Hematopoietic multipotent progenitor cell treated with erythropoietin and hydrocortisone succinate and interleukin-3 and kit ligand, for 15 days (in vitro differentiated cells): Measurements from ENCODE around the gene PLXNA2.

ENCODE experiments used
- DNase-seq: peaks from one replicate; pipeline ENCODE4 v3.0.0-alpha.2; 2015; ENCODE audit warnings: low spot score

Gene PLXNA2

DNA sequence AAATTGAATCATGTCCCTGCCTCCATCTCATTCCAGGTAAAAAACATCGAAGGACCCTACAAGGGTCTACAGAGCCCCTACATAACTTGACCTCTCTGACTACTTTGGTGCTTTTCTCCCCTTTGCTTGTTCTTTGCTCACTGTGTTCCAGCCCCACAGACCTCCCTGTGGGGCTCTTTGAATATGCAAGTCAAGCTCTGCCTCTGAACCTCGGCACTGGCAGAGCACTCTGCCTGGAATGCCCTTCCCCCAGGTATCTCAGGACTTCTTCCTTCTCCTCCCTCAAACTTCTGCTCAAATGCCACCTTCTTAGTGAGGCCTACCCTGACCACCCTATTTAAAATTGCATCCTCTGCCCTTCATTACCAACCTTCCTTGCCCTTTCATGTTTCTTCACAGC, 245.5 kb downstream of the PLXNA2 start:
- DNase-seq, result no peak

- peak; percentile 75 for DNase-seq
Observed at GRCh38 chr1:207997486-207998268, 246.5 kb downstream of the PLXNA2 start.

- no peak for DNase-seq
Observed at GRCh38 chr1:207996636-207997035, 247.5 kb downstream of the PLXNA2 start.

GRCh38 chr1:207995576-207995975, 248.6 kb downstream of the PLXNA2 start:
- DNase-seq, result no peak

GRCh38 chr1:207993477-207994445, 250.4 kb downstream of the PLXNA2 start:
- no peak for DNase-seq

DNA sequence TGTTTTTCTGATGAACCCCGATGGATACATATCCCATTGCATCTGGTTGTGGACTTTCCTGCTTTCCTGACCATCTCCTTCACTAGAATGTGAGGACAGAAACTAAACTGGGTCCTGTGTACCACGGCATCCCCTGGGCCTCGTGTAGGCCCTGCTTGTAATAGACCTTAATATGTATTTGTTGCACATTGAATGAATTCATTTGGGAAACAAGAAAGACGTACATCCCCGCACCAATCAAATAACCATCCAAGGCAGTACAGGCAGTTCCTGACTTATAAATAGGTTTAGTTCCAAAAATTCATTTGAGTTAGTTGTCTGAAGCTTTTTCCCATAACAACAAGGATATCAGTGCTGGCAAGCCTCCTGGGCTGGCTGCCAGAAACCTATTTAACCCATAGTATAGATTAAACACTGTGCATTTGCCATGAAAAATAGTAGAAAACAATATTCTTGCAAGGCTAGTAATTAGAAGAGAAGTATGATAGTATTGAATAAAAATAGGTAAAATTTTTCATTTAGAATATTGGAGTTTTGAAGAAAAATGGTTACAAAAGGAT, 251.4 kb downstream of the PLXNA2 start:
- DNase-seq, result no peak

DNA sequence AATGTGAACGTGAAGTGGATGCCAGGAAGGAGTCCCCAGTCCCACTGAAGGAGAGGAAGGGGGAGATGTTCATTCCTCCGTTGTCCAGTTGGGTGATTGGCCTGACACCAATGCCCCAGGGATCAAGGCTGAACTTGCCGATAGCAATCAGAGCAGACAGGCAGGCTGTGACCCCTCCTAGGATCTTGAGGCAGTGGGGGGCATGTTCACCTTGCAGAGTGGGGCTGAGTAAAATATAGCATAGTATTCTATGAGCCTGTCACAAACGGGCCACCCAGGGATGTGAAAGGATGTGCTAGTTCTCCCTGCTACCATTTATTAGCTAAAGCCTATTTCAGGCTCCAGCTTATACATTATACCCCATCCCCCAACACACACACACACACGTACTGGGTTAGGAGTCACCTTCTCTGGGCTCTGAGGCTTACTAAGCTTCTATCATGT, 252.6 kb downstream of the PLXNA2 start:
- no peak for DNase-seq

GRCh38 chr1:207990876-207991582, 253.2 kb downstream of the PLXNA2 start:
- no peak for DNase-seq

DNA sequence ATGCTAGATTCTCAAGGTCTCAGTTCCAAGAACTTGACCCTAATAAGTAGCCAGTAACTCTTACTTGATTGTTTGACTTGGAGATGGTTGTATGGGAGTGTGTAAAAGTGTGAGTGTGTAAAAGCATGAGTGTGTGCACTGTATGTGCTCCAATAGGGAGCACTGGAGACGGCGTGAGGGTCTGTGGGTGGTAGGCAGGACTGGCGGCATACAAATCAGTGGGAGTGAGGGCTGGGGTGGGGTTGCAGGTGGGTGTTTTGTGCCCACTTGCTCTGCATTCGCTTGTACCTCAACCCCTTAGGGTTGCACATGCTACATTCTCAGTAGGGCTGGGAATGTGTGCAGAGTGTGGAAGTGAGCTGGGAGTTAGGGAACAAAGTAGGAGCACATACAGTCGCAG, 253.7 kb downstream of the PLXNA2 start:
- no peak for DNase-seq

GRCh38 chr1:207988326-207989165, 255.6 kb downstream of the PLXNA2 start:
- no peak for DNase-seq

GRCh38 chr1:207987164-207987563, 257.0 kb downstream of the PLXNA2 start:
- no peak for DNase-seq

DNA sequence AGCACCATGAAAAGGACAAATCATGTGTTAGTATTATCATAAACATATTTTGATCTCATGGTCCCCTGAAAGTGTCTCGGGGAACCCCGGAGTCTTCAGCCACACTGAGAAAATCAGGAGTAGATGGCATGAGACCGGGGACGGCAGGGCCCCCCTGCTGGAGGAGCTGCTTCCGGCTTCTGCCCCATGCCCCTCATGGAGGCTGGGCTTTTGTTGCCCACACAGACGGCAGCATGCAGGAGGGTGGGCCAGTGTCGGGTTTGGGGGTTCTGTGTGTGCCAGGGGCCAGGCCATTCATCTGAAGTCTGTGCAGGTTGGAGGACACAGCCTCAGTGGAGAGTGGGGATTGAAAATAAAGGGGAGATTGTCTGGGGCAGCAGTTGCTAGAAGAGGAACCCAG, 258.2 kb downstream of the PLXNA2 start:
- no peak for DNase-seq

DNA sequence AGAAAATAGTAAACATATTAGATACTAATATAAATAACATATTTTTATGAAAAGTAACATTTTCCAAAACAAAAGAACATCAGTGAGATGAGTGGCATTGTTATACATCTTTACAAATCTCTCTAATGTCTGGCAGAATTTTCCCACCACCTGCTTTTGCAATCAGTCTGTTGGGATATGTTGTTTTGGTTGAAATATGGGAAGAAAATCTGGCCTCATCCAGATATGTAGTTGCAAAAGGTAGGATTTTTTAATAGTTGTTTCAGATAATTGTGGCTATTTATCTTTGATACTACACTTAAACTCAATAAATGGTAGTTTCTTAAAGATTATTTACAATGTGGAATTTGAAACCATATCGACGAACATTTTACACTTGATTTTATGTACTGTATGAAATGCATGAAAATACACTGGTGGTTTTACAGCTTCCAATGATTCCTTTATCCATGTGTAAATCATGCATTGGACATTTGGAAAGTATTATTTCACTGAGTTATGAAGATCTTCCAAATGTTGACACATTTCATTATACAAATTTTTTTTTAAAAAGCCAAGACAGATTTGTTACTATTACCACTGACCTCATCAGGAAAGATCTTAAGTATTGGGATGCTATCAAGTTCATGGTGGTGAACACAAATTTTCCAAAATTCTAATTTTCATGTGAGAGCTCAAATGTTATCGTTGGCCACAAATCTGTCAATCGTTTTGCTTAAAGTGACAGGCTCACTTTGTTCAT, 259.2 kb downstream of the PLXNA2 start:
- no peak for DNase-seq

- DNase-seq, result no peak
Observed at GRCh38 chr1:207983044-207983635, 261.0 kb downstream of the PLXNA2 start.

DNA sequence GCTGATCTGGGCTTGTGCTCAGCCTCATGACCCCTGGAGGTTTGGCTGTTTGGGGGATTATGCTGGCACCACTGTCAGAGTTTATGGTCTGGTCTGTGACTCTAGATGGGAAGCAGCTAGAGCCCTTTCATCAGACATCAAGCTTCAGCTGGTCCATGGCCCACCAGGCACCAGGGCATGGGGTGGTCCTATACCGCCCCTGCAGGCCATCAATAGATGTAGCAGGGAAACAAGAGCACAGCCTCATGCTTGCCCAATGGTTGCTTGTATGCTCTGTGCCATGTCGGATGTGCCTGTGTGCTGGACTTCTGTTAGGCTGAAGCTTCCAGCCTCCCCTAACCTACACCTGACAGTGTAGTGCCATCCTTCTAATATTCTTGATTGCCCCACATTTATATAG, 262.2 kb downstream of the PLXNA2 start:
- peak; percentile 22 for DNase-seq

DNA sequence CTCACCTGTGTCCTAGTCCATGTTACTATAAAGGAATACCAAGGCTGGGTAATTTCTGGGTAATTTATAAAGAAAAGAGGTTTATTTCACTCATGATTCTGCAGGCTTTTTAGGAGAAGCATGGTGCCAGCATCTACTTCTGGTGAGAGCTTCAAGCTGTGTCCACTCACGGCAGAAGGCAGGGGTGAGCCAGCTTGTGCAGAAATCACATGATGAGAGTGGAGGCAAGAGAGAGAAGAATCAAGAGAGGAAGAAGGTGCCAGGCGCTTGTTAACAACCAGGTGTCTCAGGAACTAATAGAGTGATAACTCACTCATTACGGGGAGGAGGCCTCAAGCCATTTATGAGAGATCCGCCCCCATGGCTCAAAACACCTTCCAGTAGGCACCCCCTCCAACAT, 265.7 kb downstream of the PLXNA2 start:
- DNase-seq, result no peak

- DNase-seq, result no peak
Observed at GRCh38 chr1:207977876-207978275, 266.3 kb downstream of the PLXNA2 start.

GRCh38 chr1:207973898-207974568, 270.2 kb downstream of the PLXNA2 start:
- DNase-seq, result no peak

- no peak for DNase-seq
Observed at GRCh38 chr1:207972337-207972736, 271.8 kb downstream of the PLXNA2 start.
